Keratinocyte (primary cell): ENCODE data around the gene PGLYRP2. TPM values are rescaled to one million over a fixed set of nuclear protein-coding genes. Genes with fewer than 3 reads are reported as not detected.
"Not testable (repeated sequence)": the region's sequence is repeated elsewhere in the genome, so short reads cannot be mapped to it uniquely, and the experiment has no call there.

Source experiments
- DNase-seq: peaks from one replicate; pipeline ENCODE4 v3.0.0-alpha.2; 2011; ENCODE audit warnings: low read depth, missing footprints, low spot score
- FAIRE-seq: peaks from 2 replicates; lab custom pipeline; 2011; peaks lifted over from hg19 to GRCh38; lab: Jason Lieb, UNC
- H2AFZ ChIP-seq: 2 replicates; pipeline ENCODE4 v1.6.0; 2012; ENCODE audit warnings: low read length, control low read depth, inconsistent platforms; ENCODE audit not compliant: control insufficient read depth
- H3K27ac ChIP-seq: 2 replicates; pipeline ENCODE4 v1.5.1; 2011; ENCODE audit warnings: low read length; ENCODE audit not compliant: control insufficient read depth, insufficient read depth
- H3K27me3 ChIP-seq: 3 replicates; pipeline ENCODE4 v1.6.0; 2011; ENCODE audit warnings: low read length; ENCODE audit not compliant: control insufficient read depth, insufficient read depth; ENCODE audit errors: extremely low read depth
- H3K36me3 ChIP-seq, 2 experiments: 2 replicates in 1 of 2; 3 replicates in 1 of 2; pipeline ENCODE4 v1.5.1; 2011; ENCODE audit warnings: low read length in 2 of 2, mild to moderate bottlenecking in 1 of 2; ENCODE audit not compliant: control insufficient read depth in 2 of 2, insufficient read depth in 2 of 2; ENCODE audit errors: extremely low read depth in 1 of 2
- H3K4me1 ChIP-seq: 3 replicates; pipeline ENCODE4 v1.5.1; 2011; ENCODE audit warnings: low read length; ENCODE audit not compliant: control insufficient read depth, insufficient read depth; ENCODE audit errors: extremely low read depth
- H3K4me2 ChIP-seq: 3 replicates; pipeline ENCODE4 v1.6.0; 2011; ENCODE audit warnings: low read depth, low read length; ENCODE audit not compliant: control insufficient read depth, insufficient read depth; ENCODE audit errors: extremely low read depth
- H3K4me3 ChIP-seq, 3 experiments: fragments of 200-600 bp in 1 of 3; sonication (generic) in 1 of 3; 2 replicates in 2 of 3; 3 replicates in 1 of 3; pipeline ENCODE4 v1.5.1; 2011 to 2016; ENCODE audit warnings: low read length in 3 of 3, mild to moderate bottlenecking in 3 of 3, control low read depth in 2 of 3, inconsistent platforms in 1 of 3, low read depth in 1 of 3, mixed read lengths in 1 of 3, mixed run types in 1 of 3, moderate library complexity in 1 of 3; ENCODE audit not compliant: control insufficient read depth in 2 of 3, insufficient read depth in 2 of 3; ENCODE audit errors: extremely low read depth in 1 of 3
- H3K79me2 ChIP-seq: 2 replicates; pipeline ENCODE4 v1.6.0; 2012; ENCODE audit warnings: low read length; ENCODE audit not compliant: control insufficient read depth, insufficient read depth
- H3K9ac ChIP-seq: 3 replicates; pipeline ENCODE4 v1.6.0; 2011; ENCODE audit warnings: low read length; ENCODE audit not compliant: control insufficient read depth, insufficient read depth; ENCODE audit errors: extremely low read depth
- H3K9me1 ChIP-seq: 3 replicates; pipeline ENCODE4 v1.6.0; 2011; ENCODE audit warnings: low read length; ENCODE audit not compliant: control insufficient read depth, insufficient read depth; ENCODE audit errors: extremely low read depth
- H3K9me3 ChIP-seq: 2 replicates; pipeline ENCODE4 v1.5.1; 2012; ENCODE audit warnings: low read depth, low read length; ENCODE audit not compliant: control insufficient read depth
- H4K20me1 ChIP-seq: 3 replicates; pipeline ENCODE4 v1.6.0; 2011; ENCODE audit warnings: low read length; ENCODE audit not compliant: control insufficient read depth, insufficient read depth; ENCODE audit errors: extremely low read depth
- EZH2 ChIP-seq: IDR thresholded peaks from one replicate; pipeline ENCODE4 v1.6.1; 2012; ENCODE audit warnings: inconsistent platforms, mild to moderate bottlenecking, low read length, moderate library complexity
- dilution Hi-C: fragments of 300-500 bp; cut with MboI; formaldehyde crosslinking; loops from one replicate; pipeline ENCODE4 v1.7.0; 2020; ENCODE audit warnings: low sequenced_read_pairs; ENCODE audit not compliant: extremely low pct_ligation_motif_present
- polyA plus RNA-seq, 5 experiments: library from polyadenylated mRNA; depleted of rRNA in 3 of 5; stranded (reverse) in 3 of 5; stranded (forward) in 1 of 5; unstranded in 1 of 5; fragments of >200 nt; gene quantifications; 1 replicate in 1 of 5; 2 replicates in 3 of 5; 3 replicates in 1 of 5; pipeline versions ENCODE4 v1.2.1 to v1.2.3, GENCODE V29; 2011 to 2012; ENCODE audit warnings: missing spikeins in 2 of 5, low read depth in 1 of 5, low replicate concordance in 1 of 5
- TF ChIP-seq, protein P1 (sequence below), 3 experiments: IDR thresholded peaks in 1 of 3; conservative IDR thresholded peaks in 1 of 3; optimal IDR thresholded peaks in 1 of 3; 2 replicates in 2 of 3; 3 replicates in 1 of 3; pipeline versions ENCODE3 to v1.5.1; 2011; ENCODE audit warnings: low read length in 3 of 3, mild to moderate bottlenecking in 3 of 3, moderate library complexity in 2 of 3, control low read depth in 1 of 3, inconsistent platforms in 1 of 3; ENCODE audit not compliant: insufficient read depth in 2 of 3; ENCODE audit errors: extremely low read depth in 1 of 3

PGLYRP2 gene
- polyA plus RNA-seq, 1 donor (not counting 4 experiments of a cell fraction or from before 2014, with no cell fraction given), result not detected

DNA sequence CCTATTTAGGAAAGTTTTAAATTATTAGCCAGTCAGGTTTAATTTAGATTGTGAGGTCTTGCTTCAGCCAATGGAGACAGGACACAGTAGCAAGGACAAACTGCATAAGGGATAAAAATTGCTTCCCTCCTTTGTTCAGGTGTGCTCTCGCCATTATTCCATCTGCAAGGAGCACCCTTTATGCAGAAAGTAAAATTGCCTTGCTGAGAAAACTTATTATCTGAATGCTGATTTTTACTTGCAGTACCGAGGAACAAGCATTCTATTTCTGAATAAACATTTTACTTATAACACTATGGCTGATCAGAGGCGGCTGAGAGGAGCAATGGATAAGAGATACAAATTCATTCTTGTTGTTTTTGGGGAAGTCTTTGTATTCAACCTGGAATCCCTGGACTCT is 37.1 kb upstream of the PGLYRP2 start:
- no peak overlapping the region for H3K4me3 ChIP-seq
- H3K9me3 ChIP-seq, result peaks cover 2% of the 10 kb centered on the region
- no peak for FAIRE-seq
- no peak overlapping the region for H3K9ac ChIP-seq
- no peak overlapping the region for H3K4me2 ChIP-seq
- no peak for DNase-seq
- no peaks in the 10 kb centered on the region for H3K9me1 ChIP-seq
- no peak overlapping the region for H2AFZ ChIP-seq
- dilution Hi-C loops, result no loop called here
- TF ChIP-seq, protein P1, sequence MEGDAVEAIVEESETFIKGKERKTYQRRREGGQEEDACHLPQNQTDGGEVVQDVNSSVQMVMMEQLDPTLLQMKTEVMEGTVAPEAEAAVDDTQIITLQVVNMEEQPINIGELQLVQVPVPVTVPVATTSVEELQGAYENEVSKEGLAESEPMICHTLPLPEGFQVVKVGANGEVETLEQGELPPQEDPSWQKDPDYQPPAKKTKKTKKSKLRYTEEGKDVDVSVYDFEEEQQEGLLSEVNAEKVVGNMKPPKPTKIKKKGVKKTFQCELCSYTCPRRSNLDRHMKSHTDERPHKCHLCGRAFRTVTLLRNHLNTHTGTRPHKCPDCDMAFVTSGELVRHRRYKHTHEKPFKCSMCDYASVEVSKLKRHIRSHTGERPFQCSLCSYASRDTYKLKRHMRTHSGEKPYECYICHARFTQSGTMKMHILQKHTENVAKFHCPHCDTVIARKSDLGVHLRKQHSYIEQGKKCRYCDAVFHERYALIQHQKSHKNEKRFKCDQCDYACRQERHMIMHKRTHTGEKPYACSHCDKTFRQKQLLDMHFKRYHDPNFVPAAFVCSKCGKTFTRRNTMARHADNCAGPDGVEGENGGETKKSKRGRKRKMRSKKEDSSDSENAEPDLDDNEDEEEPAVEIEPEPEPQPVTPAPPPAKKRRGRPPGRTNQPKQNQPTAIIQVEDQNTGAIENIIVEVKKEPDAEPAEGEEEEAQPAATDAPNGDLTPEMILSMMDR (optimal IDR thresholded peaks at IDR 0.05 in 1 of 3, IDR thresholded peaks at IDR 0.05 in 1 of 3, conservative IDR thresholded peaks at IDR 0.05 in 1 of 3; ENCODE audit: extremely low read depth in 1 of 3, insufficient read depth in 2 of 3, low read length in 3 of 3), result no peak
- no peak for TF ChIP-seq EZH2
- no peaks in the 10 kb centered on the region for H3K36me3 ChIP-seq
- H3K4me1 ChIP-seq, result no peaks in the 10 kb centered on the region
- no peaks in the 10 kb centered on the region for H3K79me2 ChIP-seq
- H4K20me1 ChIP-seq, result no peaks in the 10 kb centered on the region
- H3K27me3 ChIP-seq, result peaks cover 7% of the 10 kb centered on the region
- no peak overlapping the region for H3K27ac ChIP-seq

GRCh38 chr19:15515227-15515625 is 35.9 kb upstream of the PGLYRP2 start:
- H3K9me3 ChIP-seq, dilution Hi-C loops, FAIRE-seq, H3K27me3 ChIP-seq, H2AFZ ChIP-seq, H3K4me3 ChIP-seq, H3K9me1 ChIP-seq, H3K27ac ChIP-seq, DNase-seq, H3K9ac ChIP-seq, H3K4me1 ChIP-seq, H3K4me2 ChIP-seq, H4K20me1 ChIP-seq, H3K36me3 ChIP-seq, H3K79me2 ChIP-seq: not testable (repeated sequence)
